Astrocyte (in vitro differentiated cells and primary cell): ENCODE results near the gene CENPU. TPM values are rescaled to one million over a fixed set of nuclear protein-coding genes. Genes with fewer than 3 reads are reported as not detected.

Experiments used
- DNase-seq: peaks from one replicate; pipeline ENCODE4 v3.0.0-alpha.2; 2010; ENCODE audit warnings: low read depth
- FAIRE-seq: peaks from 2 replicates; lab custom pipeline; 2011; peaks lifted over from hg19 to GRCh38; lab: Jason Lieb, UNC
- H2AFZ ChIP-seq: 2 replicates; pipeline ENCODE4 v1.6.0; 2012; ENCODE audit warnings: low read depth, low read length, inconsistent platforms
- H3K27ac ChIP-seq: 2 replicates; pipeline ENCODE4 v1.5.1; 2011; ENCODE audit warnings: low read depth, low read length, inconsistent platforms
- H3K27me3 ChIP-seq: 2 replicates; pipeline ENCODE4 v1.6.0; 2011; ENCODE audit warnings: low read length, inconsistent platforms; ENCODE audit not compliant: insufficient read depth
- H3K36me3 ChIP-seq: 2 replicates; pipeline ENCODE4 v1.5.1; 2011; ENCODE audit warnings: low read length, inconsistent platforms; ENCODE audit not compliant: insufficient read depth
- H3K4me1 ChIP-seq: 2 replicates; pipeline ENCODE4 v1.5.1; 2011; ENCODE audit warnings: low read length, inconsistent platforms; ENCODE audit not compliant: insufficient read depth
- H3K4me2 ChIP-seq: 2 replicates; pipeline ENCODE4 v1.6.0; 2012; ENCODE audit warnings: low read length, inconsistent platforms
- H3K4me3 ChIP-seq: 2 replicates; pipeline ENCODE4 v1.5.1; 2011; ENCODE audit warnings: low read depth, mild to moderate bottlenecking, low read length, inconsistent platforms; ENCODE audit not compliant: insufficient read depth
- H3K79me2 ChIP-seq: 2 replicates; pipeline ENCODE4 v1.6.0; 2012; ENCODE audit warnings: mild to moderate bottlenecking, low read length, inconsistent platforms; ENCODE audit not compliant: insufficient read depth
- H3K9ac ChIP-seq: 2 replicates; pipeline ENCODE4 v1.6.0; 2012; ENCODE audit warnings: mild to moderate bottlenecking, low read length, inconsistent platforms
- H3K9me3 ChIP-seq: 2 replicates; pipeline ENCODE4 v1.5.1; 2012; ENCODE audit warnings: low read depth, mild to moderate bottlenecking, low read length, inconsistent platforms; ENCODE audit not compliant: insufficient read depth
- H4K20me1 ChIP-seq: 2 replicates; pipeline ENCODE4 v1.6.0; 2012; ENCODE audit warnings: low read length, inconsistent platforms; ENCODE audit not compliant: insufficient read depth
- H3K27ac Mint-ChIP-seq: one replicate; pipeline ENCODE4 v1.8.0; 2021; ENCODE audit warnings: mild to moderate bottlenecking, mixed read lengths; ENCODE audit not compliant: unreplicated experiment
- H3K27me3 Mint-ChIP-seq: one replicate; pipeline ENCODE4 v1.8.0; 2021; ENCODE audit warnings: low read depth, mixed read lengths; ENCODE audit not compliant: unreplicated experiment
- H3K36me3 Mint-ChIP-seq: one replicate; pipeline ENCODE4 v1.8.0; 2021; ENCODE audit warnings: low read depth, mixed read lengths; ENCODE audit not compliant: unreplicated experiment
- H3K4me1 Mint-ChIP-seq: one replicate; pipeline ENCODE4 v1.8.0; 2021; ENCODE audit warnings: low read depth, mixed read lengths; ENCODE audit not compliant: unreplicated experiment
- H3K4me3 Mint-ChIP-seq: one replicate; pipeline ENCODE4 v1.8.0; 2021; ENCODE audit warnings: mild to moderate bottlenecking, moderate library complexity, mixed read lengths; ENCODE audit not compliant: unreplicated experiment
- H3K9me3 Mint-ChIP-seq: one replicate; pipeline ENCODE4 v1.8.0; 2021; ENCODE audit warnings: mild to moderate bottlenecking, mixed read lengths; ENCODE audit not compliant: unreplicated experiment
- CTCF ChIP-seq: IDR thresholded peaks from 2 replicates; pipeline ENCODE4 v1.5.1; 2011; ENCODE audit warnings: low read depth, mild to moderate bottlenecking, inconsistent platforms, low read length, moderate library complexity; ENCODE audit not compliant: insufficient read depth
- EZH2 ChIP-seq: IDR thresholded peaks from 2 replicates; pipeline ENCODE4 v1.6.1; 2012; ENCODE audit warnings: mild to moderate bottlenecking, low read length, inconsistent platforms; ENCODE audit not compliant: insufficient read depth
- total RNA-seq: library from RNA; stranded (reverse); gene quantifications from 2 replicates; pipeline ENCODE4 v1.2.1, GENCODE V29; 2021

CENPU gene
- total RNA-seq, 1 donor from 2014 or later: 6.0 TPM

GRCh38 chr4:184764601-184765000 is 30.7 kb upstream of the CENPU start:
- H3K36me3 ChIP-seq: no peaks in the 10 kb centered on the region
- H3K9me3 Mint-ChIP-seq: no peaks in the 10 kb centered on the region
- H3K36me3 Mint-ChIP-seq: peaks cover 28% of the 10 kb centered on the region
- no peak overlapping the region for H3K4me3 ChIP-seq
- no peak for TF ChIP-seq EZH2
- peak overlapping the region; percentile 34 for H3K27ac Mint-ChIP-seq
- H3K4me1 Mint-ChIP-seq: peaks cover 7% of the 10 kb centered on the region
- no peak overlapping the region for H3K9ac ChIP-seq
- H3K79me2 ChIP-seq: no peaks in the 10 kb centered on the region
- no peak overlapping the region for H3K4me3 Mint-ChIP-seq
- no peak overlapping the region for H3K4me2 ChIP-seq
- no peak overlapping the region for H3K27ac ChIP-seq
- H3K27me3 ChIP-seq: no peaks in the 10 kb centered on the region
- DNase-seq (no peak), FAIRE-seq (no peak)
- no peak overlapping the region for H2AFZ ChIP-seq
- no peaks in the 10 kb centered on the region for H4K20me1 ChIP-seq
- peaks cover 40% of the 10 kb centered on the region for H3K27me3 Mint-ChIP-seq
- no peaks in the 10 kb centered on the region for H3K4me1 ChIP-seq
- no peaks in the 10 kb centered on the region for H3K9me3 ChIP-seq

- Histone ChIP-seq H2AFZ (no peak overlapping the region), H3K79me2 (no peaks in the 10 kb centered on the region), H3K9me3 (no peaks in the 10 kb centered on the region), H3K36me3 (no peaks in the 10 kb centered on the region), H3K27ac (no peak overlapping the region), H3K4me3 (no peak overlapping the region), H3K4me2 (no peak overlapping the region), H3K4me1 (no peaks in the 10 kb centered on the region), H4K20me1 (no peaks in the 10 kb centered on the region), H3K9ac (no peak overlapping the region), H3K27me3 (no peaks in the 10 kb centered on the region)
- Mint-ChIP-seq H3K27ac (no peak overlapping the region), H3K4me3 (no peak overlapping the region), H3K27me3 (peaks cover 36% of the 10 kb centered on the region), H3K4me1 (peaks cover 7% of the 10 kb centered on the region), H3K9me3 (no peaks in the 10 kb centered on the region), H3K36me3 (peaks cover 28% of the 10 kb centered on the region)
- FAIRE-seq: no peak
- TF ChIP-seq EZH2 (no peak), CTCF (no peak)
- peak; percentile 1 for DNase-seq
Measured at GRCh38 chr4:184763150-184763780, 29.4 kb upstream of the CENPU start.

- Histone ChIP-seq H3K9ac (no peak overlapping the region), H3K79me2 (no peaks in the 10 kb centered on the region), H3K27ac (no peak overlapping the region), H4K20me1 (no peaks in the 10 kb centered on the region), H3K4me2 (no peak overlapping the region), H3K27me3 (no peaks in the 10 kb centered on the region), H3K36me3 (no peaks in the 10 kb centered on the region), H3K9me3 (no peaks in the 10 kb centered on the region), H3K4me3 (no peak overlapping the region), H2AFZ (no peak overlapping the region), H3K4me1 (no peaks in the 10 kb centered on the region)
- Mint-ChIP-seq H3K4me3 (no peak overlapping the region), H3K4me1 (peaks cover 7% of the 10 kb centered on the region), H3K27ac (no peak overlapping the region), H3K36me3 (peaks cover 21% of the 10 kb centered on the region), H3K27me3 (peaks cover 34% of the 10 kb centered on the region), H3K9me3 (no peaks in the 10 kb centered on the region)
- no peak for TF ChIP-seq EZH2
- no peak for TF ChIP-seq CTCF
- DNase-seq: no peak
- FAIRE-seq: no peak
Measured at GRCh38 chr4:184762100-184762499, 28.2 kb upstream of the CENPU start.
